Mammary epithelial cell (primary cell): ENCODE results near the gene PYGB.

ENCODE experiments used
- EZH2 ChIP-seq: IDR thresholded peaks from 2 replicates; pipeline ENCODE4 v1.6.1; 2012; ENCODE audit warnings: low read length, inconsistent platforms, borderline replicate concordance
- TF ChIP-seq, protein P1 (sequence below), 2 donors: IDR thresholded peaks in 1 of 2; conservative IDR thresholded peaks in 1 of 2; 2 replicates each; pipeline ENCODE4 v1.5.1; 2011 to 2012; ENCODE audit warnings: inconsistent platforms in 2 of 2, low read length in 2 of 2, mild to moderate bottlenecking in 2 of 2, control low read depth in 1 of 2, low read depth in 1 of 2; ENCODE audit not compliant: insufficient read depth in 1 of 2; ENCODE audit errors: extremely low read depth in 1 of 2

DNA sequence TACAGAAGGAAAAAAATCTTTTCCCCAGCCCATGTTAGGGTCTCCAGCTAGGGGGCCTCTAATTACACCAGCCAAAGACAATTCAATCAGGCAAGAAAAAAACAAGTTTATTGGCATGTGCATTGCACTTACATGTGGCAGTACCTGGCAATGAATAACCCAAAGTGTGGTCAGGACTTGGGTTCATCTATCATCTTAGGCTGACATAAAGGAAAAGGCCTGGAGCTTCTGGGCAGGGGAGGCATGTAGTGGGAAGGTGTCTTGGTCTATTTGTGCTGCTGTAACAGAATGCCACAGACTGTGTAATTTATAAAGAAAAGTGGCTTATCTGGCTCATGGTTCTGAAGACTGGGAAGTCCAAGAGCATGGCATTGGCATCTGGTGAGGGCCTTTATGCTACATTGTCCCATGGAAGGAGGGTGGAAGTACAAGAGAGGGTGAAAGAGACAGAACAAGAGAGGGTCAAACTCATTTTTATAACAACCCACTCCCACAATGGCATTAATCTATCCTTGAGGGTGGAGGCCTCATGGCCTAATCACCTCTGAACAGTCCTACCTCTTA, 4.4 kb upstream of the PYGB start:
- TF ChIP-seq, protein P1, sequence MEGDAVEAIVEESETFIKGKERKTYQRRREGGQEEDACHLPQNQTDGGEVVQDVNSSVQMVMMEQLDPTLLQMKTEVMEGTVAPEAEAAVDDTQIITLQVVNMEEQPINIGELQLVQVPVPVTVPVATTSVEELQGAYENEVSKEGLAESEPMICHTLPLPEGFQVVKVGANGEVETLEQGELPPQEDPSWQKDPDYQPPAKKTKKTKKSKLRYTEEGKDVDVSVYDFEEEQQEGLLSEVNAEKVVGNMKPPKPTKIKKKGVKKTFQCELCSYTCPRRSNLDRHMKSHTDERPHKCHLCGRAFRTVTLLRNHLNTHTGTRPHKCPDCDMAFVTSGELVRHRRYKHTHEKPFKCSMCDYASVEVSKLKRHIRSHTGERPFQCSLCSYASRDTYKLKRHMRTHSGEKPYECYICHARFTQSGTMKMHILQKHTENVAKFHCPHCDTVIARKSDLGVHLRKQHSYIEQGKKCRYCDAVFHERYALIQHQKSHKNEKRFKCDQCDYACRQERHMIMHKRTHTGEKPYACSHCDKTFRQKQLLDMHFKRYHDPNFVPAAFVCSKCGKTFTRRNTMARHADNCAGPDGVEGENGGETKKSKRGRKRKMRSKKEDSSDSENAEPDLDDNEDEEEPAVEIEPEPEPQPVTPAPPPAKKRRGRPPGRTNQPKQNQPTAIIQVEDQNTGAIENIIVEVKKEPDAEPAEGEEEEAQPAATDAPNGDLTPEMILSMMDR (conservative IDR thresholded peaks at IDR 0.05 in 1 of 2, IDR thresholded peaks at IDR 0.05 in 1 of 2; ENCODE audit: extremely low read depth in 1 of 2, insufficient read depth in 1 of 2, low read depth in 1 of 2, low read length in 2 of 2): no peak
- TF ChIP-seq EZH2: no peak
